HepG2 (cell line): ENCODE results near the gene PANK4. TPM values are rescaled to one million over a fixed set of nuclear protein-coding genes. Genes with fewer than 3 reads are reported as not detected.

Experiments used
- NCOA1 ChIP-seq: sonication (generic); formaldehyde crosslinking; IDR thresholded peaks from 2 replicates; pipeline ENCODE4 v1.9.0; 2021; ENCODE audit warnings: missing genetic modification reagents
- NFAT5 ChIP-seq: sonication (generic); formaldehyde crosslinking; IDR thresholded peaks from 2 replicates; pipeline ENCODE4 v1.4.0; 2020; ENCODE audit warnings: missing genetic modification reagents
- RERE ChIP-seq: IDR thresholded peaks from 2 replicates; pipeline ENCODE4 v1.6.1; 2016; ENCODE audit warnings: low read depth, missing genetic modification reagents, missing compliant biosample characterization
- TAF1 ChIP-seq: sonication (generic); formaldehyde crosslinking; IDR thresholded peaks from 2 replicates; pipeline ENCODE4 v1.4.0; 2020; ENCODE audit warnings: missing genetic modification reagents
- ZKSCAN8 ChIP-seq: IDR thresholded peaks from 2 replicates; pipeline ENCODE4 v1.6.1; 2016; ENCODE audit warnings: borderline replicate concordance, missing genetic modification reagents, missing compliant biosample characterization
- ZNF230 ChIP-seq: sonication (generic); formaldehyde crosslinking; IDR thresholded peaks from 2 replicates; pipeline ENCODE4 v1.4.0; 2020; ENCODE audit warnings: mild to moderate bottlenecking, missing genetic modification reagents
- ZNF407 ChIP-seq: sonication (generic); formaldehyde crosslinking; IDR thresholded peaks from one replicate; pipeline ENCODE4 v1.5.1; 2020; ENCODE audit warnings: mild to moderate bottlenecking, missing genetic modification reagents; ENCODE audit errors: not compliant biosample characterization
- ZNF44 ChIP-seq: sonication (generic); formaldehyde crosslinking; IDR thresholded peaks from 2 replicates; pipeline ENCODE4 v1.5.1; 2020; ENCODE audit warnings: mild to moderate bottlenecking, missing genetic modification reagents
- polyA plus RNA-seq, 8 experiments: library from polyadenylated mRNA; depleted of rRNA in 3 of 8; stranded (reverse) in 7 of 8; unstranded in 1 of 8; fragments of >200 nt; fragmentation: Illumina TruSeq in 4 of 8; extraction: Trizol in 4 of 8; gene quantifications; 2 replicates each; pipeline versions ENCODE4 v1.2.1 to v1.2.3, GENCODE V29; 2011 to 2016; ENCODE audit warnings: low read depth in 4 of 8, missing spikeins in 1 of 8, mixed read lengths in 1 of 8; ENCODE audit not compliant: insufficient read depth in 1 of 8
- total RNA-seq, 5 experiments: library from RNA; depleted of rRNA; stranded (reverse); fragments of >200 nt; fragmentation: Illumina TruSeq; extraction: Trizol; gene quantifications; 2 replicates each; pipeline ENCODE4 v1.2.3, GENCODE V29; 2016; ENCODE audit warnings: low read depth in 1 of 5

PANK4 gene
- total and polyA plus RNA-seq, 2 of the 13 experiments (the other 11 are each of a cell fraction or from before 2014, with no cell fraction given): 17.4 to 19.3 TPM

GRCh38 chr1:2556277-2556677 lies 29.9 kb upstream of the PANK4 start, which contains the start of gene TNFRSF14 (continued):
- TF ChIP-seq NCOA1 (CRISPR knock-in tag): 0 out of 2 replicates have a peak, but pooled peaks have one; percentile 69
- no peak for TF ChIP-seq ZNF44 (CRISPR knock-in tag)
- no peak for TF ChIP-seq NFAT5 (CRISPR knock-in tag)
- TF ChIP-seq ZNF230 (CRISPR knock-in tag): peak; percentile 37; the same call in 1 of the 2 replicates
- TF ChIP-seq ZNF407: peak; percentile 41
- no peak for TF ChIP-seq RERE (CRISPR knock-in tag)
- no peak for TF ChIP-seq ZKSCAN8 (CRISPR knock-in tag)
- peak; percentile 27; the same call in 1 of the 2 replicates for TF ChIP-seq TAF1 (CRISPR knock-in tag)
